ENCODE measurements around the gene TBKBP1. TPM values are rescaled to one million over a fixed set of nuclear protein-coding genes. Genes with fewer than 3 reads are reported as not detected.
A peak's percentile ranks its signal among the peaks of the same experiment; 100 is the strongest.
"Not testable (repeated sequence)": the region's sequence is repeated elsewhere in the genome, so short reads cannot be mapped to it uniquely, and the experiment has no call there.

TBKBP1 gene
- total and polyA plus RNA-seq, 9 donors: 6.0 to 28.8 (median 22.8) TPM

DNA sequence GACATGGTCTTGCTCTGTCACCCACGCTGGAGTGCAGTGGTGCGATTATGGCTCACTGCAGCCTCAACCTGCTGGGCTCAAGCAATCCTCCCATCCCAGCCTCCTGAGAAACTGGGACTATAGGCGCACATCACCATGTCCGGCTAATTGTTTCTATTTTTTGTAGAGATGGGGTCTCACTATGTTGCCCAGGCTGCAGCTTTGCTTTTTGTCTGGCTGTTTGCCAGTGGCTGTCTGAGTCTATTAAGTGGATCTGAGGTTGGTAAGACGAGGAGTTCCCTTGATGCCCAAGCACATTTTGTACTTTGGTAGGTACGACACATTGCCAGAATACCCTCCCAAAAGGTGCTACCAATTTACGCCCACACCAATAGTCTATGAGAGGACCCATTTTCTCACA is 44.2 kb downstream of the TBKBP1 start:
- peak in 1 of 5 donors; percentile 1 for DNase-seq
- 88 to 89% (median 89%) methylated on average over 7 of the region's 7 CpGs for WGBS, 3 donors
- H3K4me1 ChIP-seq (ENCODE audit: insufficient read depth): peaks cover 1% of the 10 kb centered on the region
- H3K36me3 ChIP-seq: no peaks in the 10 kb centered on the region
- H3K4me3 ChIP-seq: no peak overlapping the region
- no peak for TF ChIP-seq EP300 (IDR thresholded peaks at IDR 0.05)
- TF ChIP-seq POLR2A (IDR thresholded peaks at IDR 0.05): no peak
- TF ChIP-seq, protein P1, sequence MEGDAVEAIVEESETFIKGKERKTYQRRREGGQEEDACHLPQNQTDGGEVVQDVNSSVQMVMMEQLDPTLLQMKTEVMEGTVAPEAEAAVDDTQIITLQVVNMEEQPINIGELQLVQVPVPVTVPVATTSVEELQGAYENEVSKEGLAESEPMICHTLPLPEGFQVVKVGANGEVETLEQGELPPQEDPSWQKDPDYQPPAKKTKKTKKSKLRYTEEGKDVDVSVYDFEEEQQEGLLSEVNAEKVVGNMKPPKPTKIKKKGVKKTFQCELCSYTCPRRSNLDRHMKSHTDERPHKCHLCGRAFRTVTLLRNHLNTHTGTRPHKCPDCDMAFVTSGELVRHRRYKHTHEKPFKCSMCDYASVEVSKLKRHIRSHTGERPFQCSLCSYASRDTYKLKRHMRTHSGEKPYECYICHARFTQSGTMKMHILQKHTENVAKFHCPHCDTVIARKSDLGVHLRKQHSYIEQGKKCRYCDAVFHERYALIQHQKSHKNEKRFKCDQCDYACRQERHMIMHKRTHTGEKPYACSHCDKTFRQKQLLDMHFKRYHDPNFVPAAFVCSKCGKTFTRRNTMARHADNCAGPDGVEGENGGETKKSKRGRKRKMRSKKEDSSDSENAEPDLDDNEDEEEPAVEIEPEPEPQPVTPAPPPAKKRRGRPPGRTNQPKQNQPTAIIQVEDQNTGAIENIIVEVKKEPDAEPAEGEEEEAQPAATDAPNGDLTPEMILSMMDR (IDR thresholded peaks at IDR 0.05): no peak
- no peaks in the 10 kb centered on the region for H3K27me3 ChIP-seq
- H3K9me3 ChIP-seq: no peaks in the 10 kb centered on the region
- H3K27ac ChIP-seq: no peak overlapping the region
- intact Hi-C loops (cut with DNase I): no loop called here

DNA sequence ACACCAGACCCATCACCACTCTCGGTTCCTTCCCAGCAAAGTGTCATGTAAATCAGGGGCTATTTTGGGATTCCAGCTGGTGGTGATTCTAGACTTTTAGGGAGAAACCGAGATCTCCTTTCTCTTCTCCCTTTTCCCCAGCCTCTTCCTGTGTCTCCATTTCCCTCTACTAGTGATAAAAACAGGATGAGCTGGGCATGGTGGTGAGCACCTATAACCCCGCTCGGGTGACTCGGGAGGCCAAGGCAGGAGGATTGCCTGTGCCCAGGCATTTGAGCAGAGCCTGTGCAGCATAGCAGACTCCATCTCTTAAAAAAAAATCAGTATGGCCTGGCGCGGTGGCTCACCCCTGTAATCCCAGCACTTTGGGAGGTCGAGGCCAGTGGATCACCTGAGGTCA is 45.2 kb downstream of the TBKBP1 start:
- Histone ChIP-seq H3K4me3 (no peak overlapping the region), H3K27me3 (no peaks in the 10 kb centered on the region), H3K9me3 (no peaks in the 10 kb centered on the region), H3K4me1 (ENCODE audit: insufficient read depth) (no peaks in the 10 kb centered on the region), H3K27ac (no peak overlapping the region), H3K36me3 (no peaks in the 10 kb centered on the region)
- no peak for DNase-seq
- WGBS, 3 donors: 74 to 85% (median 77%) methylated on average over 8 of the region's 8 CpGs
- intact Hi-C loops (cut with DNase I): no loop called here
- TF ChIP-seq, protein P1 (IDR thresholded peaks at IDR 0.05): no peak
- TF ChIP-seq EP300 (IDR thresholded peaks at IDR 0.05) (no peak), POLR2A (IDR thresholded peaks at IDR 0.05) (no peak)

GRCh38 chr17:47739945-47740344 is 46.0 kb downstream of the TBKBP1 start:
- 87 to 91% (median 88%) methylated on average over 12 of the region's 12 CpGs for WGBS, 3 donors
- H3K4me3 ChIP-seq; H3K4me1 ChIP-seq (ENCODE audit: insufficient read depth); intact Hi-C loops (cut with DNase I); H3K9me3 ChIP-seq; H3K27me3 ChIP-seq; DNase-seq; H3K27ac ChIP-seq; H3K36me3 ChIP-seq: not testable (repeated sequence)

DNA sequence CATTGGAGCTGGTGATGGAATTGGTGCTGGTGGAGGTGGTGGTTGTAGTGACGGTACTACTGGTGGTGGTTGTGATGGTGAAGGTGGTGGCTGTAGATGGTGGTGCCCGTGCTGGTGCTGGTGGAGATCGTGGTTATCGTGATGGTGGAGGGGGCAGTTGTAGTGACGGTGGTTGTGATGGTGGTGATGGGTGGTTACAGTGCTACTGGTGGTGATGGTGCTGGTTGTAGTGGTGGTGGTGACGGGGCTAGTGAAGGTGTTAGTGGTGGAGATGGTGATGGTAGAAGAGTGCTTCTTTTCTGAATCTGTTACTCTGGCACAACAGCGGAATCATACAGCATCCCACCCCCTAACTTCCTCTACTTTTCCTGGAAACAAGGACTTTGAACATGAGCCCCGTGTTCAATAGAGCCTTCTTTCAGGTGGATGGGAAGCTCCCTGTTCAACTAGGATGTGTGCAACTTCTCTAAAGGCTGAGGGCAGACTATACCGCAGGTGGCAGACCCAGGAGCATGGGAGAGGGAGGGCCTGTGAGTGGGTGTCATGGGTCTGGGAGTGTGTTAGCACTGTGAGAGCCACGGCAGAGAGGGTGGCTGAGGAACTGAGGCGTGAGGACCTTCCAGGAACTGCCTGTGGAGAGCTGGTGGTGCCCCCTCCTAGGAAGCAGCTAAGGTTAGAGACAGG is 47.3 kb downstream of the TBKBP1 start:
- 77 to 88% (median 85%) methylated on average over 11 of the region's 11 CpGs for WGBS, 3 donors
- no peak overlapping the region for H3K4me3 ChIP-seq
- H3K9me3 ChIP-seq: no peaks in the 10 kb centered on the region
- DNase-seq: no peak
- no peak for TF ChIP-seq POLR2A (IDR thresholded peaks at IDR 0.05)
- TF ChIP-seq, protein P1 (IDR thresholded peaks at IDR 0.05): no peak
- no peak for TF ChIP-seq EP300 (IDR thresholded peaks at IDR 0.05)
- H3K4me1 ChIP-seq (ENCODE audit: insufficient read depth): no peaks in the 10 kb centered on the region
- H3K36me3 ChIP-seq: no peaks in the 10 kb centered on the region
- H3K27ac ChIP-seq: no peak overlapping the region
- intact Hi-C loops (cut with DNase I): no loop called here
- no peaks in the 10 kb centered on the region for H3K27me3 ChIP-seq

GRCh38 chr17:47741793-47742145 is 47.8 kb downstream of the TBKBP1 start:
- TF ChIP-seq POLR2A (IDR thresholded peaks at IDR 0.05): no peak
- no peak for TF ChIP-seq EP300 (IDR thresholded peaks at IDR 0.05)
- Histone ChIP-seq H3K36me3 (no peaks in the 10 kb centered on the region), H3K4me1 (ENCODE audit: insufficient read depth) (no peaks in the 10 kb centered on the region), H3K27ac (no peak overlapping the region), H3K4me3 (no peak overlapping the region), H3K27me3 (no peaks in the 10 kb centered on the region), H3K9me3 (no peaks in the 10 kb centered on the region)
- intact Hi-C loops (cut with DNase I): no loop called here
- whole genome bisulfite sequencing, 3 donors: 71 to 78% (median 71%) methylated on average over 9 of the region's 9 CpGs
- no peak for DNase-seq

Measured in ovary (tissue), 9 donors.